HCT116 (cell line): ENCODE results near the gene METTL26. TPM values are rescaled to one million over a fixed set of nuclear protein-coding genes. Genes with fewer than 3 reads are reported as not detected.

Experiments used
- ATAC-seq: fragments of 200-7000 bp; cut with Tn5 transposase; 2 replicates; pipeline ENCODE4 v1.9.1; 2020; ENCODE audit warnings: mild to moderate bottlenecking, moderate library complexity
- BruUV-seq: library from RNA; stranded (reverse); fragments of 400-500 nt; replicated peaks from 2 replicates; lab custom pipeline; 2021; lab: Mats Ljungman, UMichigan
- CTCF ChIA-PET: fragments of 300-600 bp; sonication (Branson Sonifier 250); formaldehyde crosslinking; loops from one replicate; lab custom pipeline; 2021; ENCODE audit warnings: antibody characterized with exemption; lab: Charles Lee
- POLR2A ChIA-PET: fragments of 300-600, 350-600 bp; sonication (Branson Sonifier 250); formaldehyde crosslinking; loops from one replicate; lab custom pipeline; 2021; ENCODE audit warnings: antibody characterized with exemption; lab: Charles Lee
- RAD21 ChIA-PET, 2 experiments: fragments of 300-600 bp; sonication (Branson Sonifier 250); formaldehyde crosslinking; loops; one replicate each; lab custom pipeline; 2023; ENCODE audit warnings: low total read pairs in 2 of 2; ENCODE audit not compliant: uncharacterized antibody in 2 of 2, unreplicated experiment in 2 of 2, low non-redundant PET in 1 of 2; lab: Charles Lee
- DNase-seq: peaks from one replicate; pipeline ENCODE4 v3.0.0-alpha.2; 2010; ENCODE audit warnings: low read depth, low spot score
- H2AFZ ChIP-seq: fragments of 200-600 bp; shearing (Covaris generic), sonication (generic); 2 replicates; pipeline ENCODE4 v1.6.1; 2017; ENCODE audit warnings: low read depth, mixed run types, mixed read lengths, antibody characterized with exemption, low read length; ENCODE audit not compliant: poor library complexity, severe bottlenecking
- H3K27ac ChIP-seq: 2 replicates; pipeline ENCODE4 v1.5.1; 2012; ENCODE audit warnings: low read depth, low read length
- H3K27me3 ChIP-seq: fragments of 200-600 bp; sonication (generic); 2 replicates; pipeline ENCODE4 v1.6.1; 2016; ENCODE audit warnings: mixed run types, low read length, mixed read lengths; ENCODE audit not compliant: insufficient read depth
- H3K36me3 ChIP-seq, 2 experiments: fragments of 200-500 bp in 1 of 2; fragments of 200-600 bp in 1 of 2; sonication (Bioruptor generic) in 1 of 2; sonication (generic) in 1 of 2; 2 replicates each; pipeline versions ENCODE4 v1.5.1 to v1.6.1; 2014 to 2016; ENCODE audit warnings: low read length in 2 of 2, inconsistent platforms in 1 of 2, mixed read lengths in 1 of 2, mixed run types in 1 of 2; ENCODE audit not compliant: insufficient read depth in 2 of 2, control insufficient read depth in 1 of 2
- H3K4me1 ChIP-seq, 2 experiments: fragments of 200-600 bp in 1 of 2; sonication (generic) in 1 of 2; 2 replicates each; pipeline versions ENCODE4 v1.5.1 to v1.6.1; 2012 to 2017; ENCODE audit warnings: low read length in 2 of 2, inconsistent platforms in 1 of 2, mild to moderate bottlenecking in 1 of 2, mixed read lengths in 1 of 2, mixed run types in 1 of 2, moderate library complexity in 1 of 2; ENCODE audit not compliant: insufficient read depth in 2 of 2, control insufficient read depth in 1 of 2
- H3K4me2 ChIP-seq: fragments of 200-600 bp; sonication (generic); 2 replicates; pipeline ENCODE4 v1.6.1; 2017; ENCODE audit warnings: mixed run types, low read length, mixed read lengths
- H3K4me3 ChIP-seq, 2 experiments: fragments of 200-600 bp in 1 of 2; sonication (generic) in 1 of 2; replicated peaks in 1 of 2; 2 replicates each; pipeline ENCODE4 v1.5.1; 2011 to 2016; ENCODE audit warnings: low read length in 2 of 2, control low read depth in 1 of 2, low read depth in 1 of 2, mild to moderate bottlenecking in 1 of 2, mixed read lengths in 1 of 2, mixed run types in 1 of 2
- H3K79me2 ChIP-seq: fragments of 200-600 bp; sonication (generic); 2 replicates; pipeline ENCODE4 v1.6.1; 2017; ENCODE audit warnings: mild to moderate bottlenecking, mixed run types, low read length, moderate library complexity, mixed read lengths; ENCODE audit not compliant: insufficient read depth
- H3K9ac ChIP-seq: fragments of 200-600 bp; sonication (generic); 2 replicates; pipeline ENCODE4 v1.6.1; 2016; ENCODE audit warnings: low read length, mixed read lengths
- H3K9me2 ChIP-seq: fragments of 200-600 bp; sonication (generic), shearing (Covaris generic); 2 replicates; pipeline ENCODE4 v1.6.1; 2017; ENCODE audit warnings: mixed run types, mild to moderate bottlenecking, moderate library complexity; ENCODE audit not compliant: insufficient read depth
- H3K9me3 ChIP-seq, 2 experiments: fragments of 200-500 bp in 1 of 2; fragments of 200-600 bp in 1 of 2; sonication (Bioruptor generic) in 1 of 2; sonication (generic) in 1 of 2; 2 replicates each; pipeline ENCODE4 v1.6.1; 2014 to 2017; ENCODE audit warnings: low read length in 2 of 2, mixed read lengths in 2 of 2, inconsistent platforms in 1 of 2, low read depth in 1 of 2, mild to moderate bottlenecking in 1 of 2, mixed run types in 1 of 2, moderate library complexity in 1 of 2; ENCODE audit not compliant: control insufficient read depth in 1 of 2, insufficient read depth in 1 of 2
- H4K20me1 ChIP-seq: fragments of 200-600 bp; sonication (generic), shearing (Covaris generic); 2 replicates; pipeline ENCODE4 v1.6.1; 2017; ENCODE audit warnings: mixed run types, mild to moderate bottlenecking, moderate library complexity; ENCODE audit not compliant: insufficient read depth
- CBX3 ChIP-seq: IDR thresholded peaks from 2 replicates; pipeline ENCODE4 v1.6.1; 2012; ENCODE audit warnings: low read depth
- ELF1 ChIP-seq: IDR thresholded peaks from 2 replicates; pipeline ENCODE4 v1.6.1; 2012; ENCODE audit warnings: low read depth, borderline replicate concordance
- EZH2 ChIP-seq: fragments of 200-600 bp; sonication (generic); IDR thresholded peaks from 2 replicates; pipeline ENCODE4 v1.6.1; 2017; ENCODE audit warnings: antibody characterized with exemption, mixed run types
- FOSL1 ChIP-seq: IDR thresholded peaks from 2 replicates; pipeline ENCODE4 v1.6.1; 2012; ENCODE audit warnings: low read depth
- SP1 ChIP-seq: IDR thresholded peaks from 2 replicates; pipeline ENCODE4 v1.6.1; 2012; ENCODE audit warnings: low read depth
- YY1 ChIP-seq: IDR thresholded peaks from 2 replicates; pipeline ENCODE4 v1.6.1; 2011; ENCODE audit warnings: low read length, low read depth, moderate library complexity, mild to moderate bottlenecking; ENCODE audit not compliant: insufficient replicate concordance; ENCODE audit errors: extremely low read depth
- ZFX ChIP-seq: fragments of 450-650 bp; IDR thresholded peaks from 2 replicates; pipeline ENCODE4 v1.6.1; 2017
- ZNF274 ChIP-seq: fragments of 200-500 bp; sonication (Bioruptor generic); IDR thresholded peaks from 2 replicates; pipeline ENCODE4 v1.6.1; 2014; ENCODE audit warnings: mild to moderate bottlenecking, low read depth, low read length, inconsistent platforms
- intact Hi-C: fragments of 100-400 bp; cut with micrococcal nuclease; formaldehyde crosslinking; loops from 2 replicates; pipeline ENCODE4 v1.10.0; 2022
- total RNA-seq: library from RNA; stranded (reverse); gene quantifications from one replicate; pipeline ENCODE4 v1.2.1, GENCODE V29; 2021; ENCODE audit not compliant: unreplicated experiment
- TF ChIP-seq, protein P1 (sequence below): IDR thresholded peaks from 2 replicates; pipeline ENCODE4 v1.6.1; 2012
- TF ChIP-seq, protein P2 (sequence below): IDR thresholded peaks from 2 replicates; pipeline ENCODE4 v1.6.1; 2012; ENCODE audit warnings: low read depth
- TF ChIP-seq, protein P3 (sequence below), 3 experiments: fragments of 200-600 bp in 1 of 3; sonication (generic) in 1 of 3; IDR thresholded peaks in 2 of 3; conservative IDR thresholded peaks in 1 of 3; 2 replicates each; pipeline ENCODE4 v1.5.1; 2012 to 2017; ENCODE audit warnings: low read depth in 2 of 3, low read length in 2 of 3, antibody characterized with exemption in 1 of 3, borderline replicate concordance in 1 of 3, control low read depth in 1 of 3, mild to moderate bottlenecking in 1 of 3, mixed read lengths in 1 of 3, mixed run types in 1 of 3, moderate library complexity in 1 of 3; ENCODE audit not compliant: insufficient read depth in 1 of 3

The METTL26 gene
- total RNA-seq, 1 experiment from 2014 or later, result 85.7 TPM

DNA sequence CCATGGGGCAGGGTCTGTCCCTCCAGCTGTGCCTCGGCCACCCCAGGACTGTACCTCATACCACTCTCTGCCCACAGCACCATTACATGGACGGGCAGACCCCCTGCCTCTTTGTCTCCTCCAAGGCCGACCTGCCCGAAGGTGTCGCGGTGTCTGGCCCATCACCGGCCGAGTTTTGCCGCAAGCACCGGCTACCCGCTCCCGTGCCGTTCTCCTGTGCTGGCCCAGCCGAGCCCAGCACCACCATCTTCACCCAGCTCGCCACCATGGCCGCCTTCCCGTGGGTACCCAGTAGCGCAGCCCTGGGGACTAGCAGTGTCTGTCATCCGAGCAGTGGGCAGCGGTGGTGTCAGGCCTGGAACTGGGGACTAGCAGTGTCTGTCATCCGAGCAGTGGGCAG, 36.7 kb upstream of the METTL26 start:
- CTCF ChIA-PET, result no interaction called here
- BruUV-seq, result no TSS peak
- Histone ChIP-seq H3K4me1 (peaks cover 0 to 5% of the 10 kb centered on the region in 2 experiments; a peak in 1 of 4 replicates), H3K27me3 (no peaks in the 10 kb centered on the region), H2AFZ (no peak overlapping the region), H3K79me2 (peaks cover 26% of the 10 kb centered on the region), H3K9me2 (no peaks in the 10 kb centered on the region), H3K4me2 (no peak overlapping the region), H4K20me1 (no peaks in the 10 kb centered on the region), H3K4me3 (no peak overlapping the region), H3K9me3 (no peaks in the 10 kb centered on the region), H3K27ac (no peak overlapping the region), H3K36me3 (peaks cover 0 to 4% of the 10 kb centered on the region in 2 experiments; a peak in 1 of 4 replicates), H3K9ac (no peak overlapping the region)
- ATAC-seq, result no peak
- POLR2A ChIA-PET, result no interaction called here
- TF ChIP-seq ZNF274, result no peak
- TF ChIP-seq ZFX, result no peak
- no peak for TF ChIP-seq ELF1
- no peak for TF ChIP-seq SP1
- TF ChIP-seq FOSL1, result no peak
- TF ChIP-seq, protein P1, sequence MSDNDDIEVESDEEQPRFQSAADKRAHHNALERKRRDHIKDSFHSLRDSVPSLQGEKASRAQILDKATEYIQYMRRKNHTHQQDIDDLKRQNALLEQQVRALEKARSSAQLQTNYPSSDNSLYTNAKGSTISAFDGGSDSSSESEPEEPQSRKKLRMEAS, result no peak
- TF ChIP-seq EZH2, result no peak
- TF ChIP-seq YY1, result no peak
- TF ChIP-seq, protein P2, sequence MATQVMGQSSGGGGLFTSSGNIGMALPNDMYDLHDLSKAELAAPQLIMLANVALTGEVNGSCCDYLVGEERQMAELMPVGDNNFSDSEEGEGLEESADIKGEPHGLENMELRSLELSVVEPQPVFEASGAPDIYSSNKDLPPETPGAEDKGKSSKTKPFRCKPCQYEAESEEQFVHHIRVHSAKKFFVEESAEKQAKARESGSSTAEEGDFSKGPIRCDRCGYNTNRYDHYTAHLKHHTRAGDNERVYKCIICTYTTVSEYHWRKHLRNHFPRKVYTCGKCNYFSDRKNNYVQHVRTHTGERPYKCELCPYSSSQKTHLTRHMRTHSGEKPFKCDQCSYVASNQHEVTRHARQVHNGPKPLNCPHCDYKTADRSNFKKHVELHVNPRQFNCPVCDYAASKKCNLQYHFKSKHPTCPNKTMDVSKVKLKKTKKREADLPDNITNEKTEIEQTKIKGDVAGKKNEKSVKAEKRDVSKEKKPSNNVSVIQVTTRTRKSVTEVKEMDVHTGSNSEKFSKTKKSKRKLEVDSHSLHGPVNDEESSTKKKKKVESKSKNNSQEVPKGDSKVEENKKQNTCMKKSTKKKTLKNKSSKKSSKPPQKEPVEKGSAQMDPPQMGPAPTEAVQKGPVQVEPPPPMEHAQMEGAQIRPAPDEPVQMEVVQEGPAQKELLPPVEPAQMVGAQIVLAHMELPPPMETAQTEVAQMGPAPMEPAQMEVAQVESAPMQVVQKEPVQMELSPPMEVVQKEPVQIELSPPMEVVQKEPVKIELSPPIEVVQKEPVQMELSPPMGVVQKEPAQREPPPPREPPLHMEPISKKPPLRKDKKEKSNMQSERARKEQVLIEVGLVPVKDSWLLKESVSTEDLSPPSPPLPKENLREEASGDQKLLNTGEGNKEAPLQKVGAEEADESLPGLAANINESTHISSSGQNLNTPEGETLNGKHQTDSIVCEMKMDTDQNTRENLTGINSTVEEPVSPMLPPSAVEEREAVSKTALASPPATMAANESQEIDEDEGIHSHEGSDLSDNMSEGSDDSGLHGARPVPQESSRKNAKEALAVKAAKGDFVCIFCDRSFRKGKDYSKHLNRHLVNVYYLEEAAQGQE, result no peak
- TF ChIP-seq, protein P3, sequence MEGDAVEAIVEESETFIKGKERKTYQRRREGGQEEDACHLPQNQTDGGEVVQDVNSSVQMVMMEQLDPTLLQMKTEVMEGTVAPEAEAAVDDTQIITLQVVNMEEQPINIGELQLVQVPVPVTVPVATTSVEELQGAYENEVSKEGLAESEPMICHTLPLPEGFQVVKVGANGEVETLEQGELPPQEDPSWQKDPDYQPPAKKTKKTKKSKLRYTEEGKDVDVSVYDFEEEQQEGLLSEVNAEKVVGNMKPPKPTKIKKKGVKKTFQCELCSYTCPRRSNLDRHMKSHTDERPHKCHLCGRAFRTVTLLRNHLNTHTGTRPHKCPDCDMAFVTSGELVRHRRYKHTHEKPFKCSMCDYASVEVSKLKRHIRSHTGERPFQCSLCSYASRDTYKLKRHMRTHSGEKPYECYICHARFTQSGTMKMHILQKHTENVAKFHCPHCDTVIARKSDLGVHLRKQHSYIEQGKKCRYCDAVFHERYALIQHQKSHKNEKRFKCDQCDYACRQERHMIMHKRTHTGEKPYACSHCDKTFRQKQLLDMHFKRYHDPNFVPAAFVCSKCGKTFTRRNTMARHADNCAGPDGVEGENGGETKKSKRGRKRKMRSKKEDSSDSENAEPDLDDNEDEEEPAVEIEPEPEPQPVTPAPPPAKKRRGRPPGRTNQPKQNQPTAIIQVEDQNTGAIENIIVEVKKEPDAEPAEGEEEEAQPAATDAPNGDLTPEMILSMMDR (IDR thresholded peaks at IDR 0.05 in 2 of 3, conservative IDR thresholded peaks at IDR 0.05 in 1 of 3; ENCODE audit: borderline replicate concordance in 1 of 3, insufficient read depth in 1 of 3, low read depth in 2 of 3, low read length in 2 of 3), result no peak
- TF ChIP-seq CBX3, result no peak
- RAD21 ChIA-PET, result no interaction called here
- intact Hi-C loops, result no loop called here
- DNase-seq, result no peak
